ENCODE results near the gene FAM83G.

- TF ChIP-seq, protein P1, sequence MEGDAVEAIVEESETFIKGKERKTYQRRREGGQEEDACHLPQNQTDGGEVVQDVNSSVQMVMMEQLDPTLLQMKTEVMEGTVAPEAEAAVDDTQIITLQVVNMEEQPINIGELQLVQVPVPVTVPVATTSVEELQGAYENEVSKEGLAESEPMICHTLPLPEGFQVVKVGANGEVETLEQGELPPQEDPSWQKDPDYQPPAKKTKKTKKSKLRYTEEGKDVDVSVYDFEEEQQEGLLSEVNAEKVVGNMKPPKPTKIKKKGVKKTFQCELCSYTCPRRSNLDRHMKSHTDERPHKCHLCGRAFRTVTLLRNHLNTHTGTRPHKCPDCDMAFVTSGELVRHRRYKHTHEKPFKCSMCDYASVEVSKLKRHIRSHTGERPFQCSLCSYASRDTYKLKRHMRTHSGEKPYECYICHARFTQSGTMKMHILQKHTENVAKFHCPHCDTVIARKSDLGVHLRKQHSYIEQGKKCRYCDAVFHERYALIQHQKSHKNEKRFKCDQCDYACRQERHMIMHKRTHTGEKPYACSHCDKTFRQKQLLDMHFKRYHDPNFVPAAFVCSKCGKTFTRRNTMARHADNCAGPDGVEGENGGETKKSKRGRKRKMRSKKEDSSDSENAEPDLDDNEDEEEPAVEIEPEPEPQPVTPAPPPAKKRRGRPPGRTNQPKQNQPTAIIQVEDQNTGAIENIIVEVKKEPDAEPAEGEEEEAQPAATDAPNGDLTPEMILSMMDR (IDR thresholded peaks at IDR 0.05), result no peak
- TF ChIP-seq POLR2A (IDR thresholded peaks at IDR 0.05), result no peak
- no peak for TF ChIP-seq POLR2AphosphoS5 (IDR thresholded peaks at IDR 0.05)
Measured at GRCh38 chr17:18987862-18988545, 16.6 kb downstream of the FAM83G start.
